MCF 10A (cell line): Measurements from ENCODE around the gene LPIN3. TPM values are rescaled to one million over a fixed set of nuclear protein-coding genes. Genes with fewer than 3 reads are reported as not detected.
A peak's percentile ranks its signal among the peaks of the same experiment; 100 is the strongest.

Experiments
- BruUV-seq: library from RNA; stranded (reverse); fragments of 400-500 nt; replicated peaks from 2 replicates; lab custom pipeline; 2021; lab: Mats Ljungman, UMichigan
- CTCF ChIA-PET: fragments of 300-600 bp; sonication (Branson Sonifier 250); formaldehyde crosslinking; extraction: SDS; loops from one replicate; lab custom pipeline; 2021; ENCODE audit warnings: antibody characterized with exemption, inconsistent platforms; lab: Yijun Ruan, JAX
- POLR2A ChIA-PET: fragments of 300-600, 350-650 bp; sonication (Branson Sonifier 250); formaldehyde crosslinking; extraction: SDS; loops from one replicate; lab custom pipeline; 2020; ENCODE audit warnings: antibody characterized with exemption, inconsistent platforms; lab: Yijun Ruan, JAX
- DNase-seq: peaks from one replicate; pipeline ENCODE4 v3.0.0-alpha.2; 2018; ENCODE audit not compliant: unreplicated experiment
- H3K27ac Mint-ChIP-seq: one replicate; pipeline ENCODE4 v1.8.0; 2022; ENCODE audit warnings: mild to moderate bottlenecking, low read depth, mixed read lengths; ENCODE audit not compliant: unreplicated experiment
- H3K27me3 Mint-ChIP-seq: one replicate; pipeline ENCODE4 v1.8.0; 2022; ENCODE audit warnings: mixed read lengths; ENCODE audit not compliant: insufficient read depth, unreplicated experiment
- H3K36me3 Mint-ChIP-seq: one replicate; pipeline ENCODE4 v1.8.0; 2022; ENCODE audit warnings: mild to moderate bottlenecking, moderate library complexity, mixed read lengths; ENCODE audit not compliant: insufficient read depth, unreplicated experiment
- H3K4me1 Mint-ChIP-seq: one replicate; pipeline ENCODE4 v1.8.0; 2022; ENCODE audit warnings: mixed read lengths; ENCODE audit not compliant: insufficient read depth, unreplicated experiment
- H3K4me3 Mint-ChIP-seq: one replicate; pipeline ENCODE4 v1.8.0; 2022; ENCODE audit warnings: mild to moderate bottlenecking, moderate library complexity, mixed read lengths; ENCODE audit not compliant: unreplicated experiment
- H3K9me3 Mint-ChIP-seq: one replicate; pipeline ENCODE4 v1.8.0; 2022; ENCODE audit warnings: mixed read lengths; ENCODE audit not compliant: unreplicated experiment
- CTCF ChIP-seq: fragments of 200-600 bp; IDR thresholded peaks from one replicate; pipeline ENCODE4 v1.8.0; 2022; ENCODE audit warnings: antibody characterized with exemption, mild to moderate bottlenecking; ENCODE audit not compliant: unreplicated experiment
- intact Hi-C: fragments of 100-400 bp; cut with micrococcal nuclease; formaldehyde crosslinking; loops from 2 replicates; pipeline ENCODE4 v1.14.1; 2022
- total RNA-seq: library from RNA; stranded (reverse); gene quantifications from 2 replicates; pipeline ENCODE4 v1.2.3, GENCODE V29; 2022

LPIN3 gene
- total RNA-seq, 1 experiment from 2014 or later = 16.5 TPM

GRCh38 chr20:41300383-41300782 lies 40.2 kb upstream of the LPIN3 start:
- ChIA-PET CTCF (interaction anchor here (0.6 to 0.9 kb wide), 3 partner anchors 40 to 638 kb away, joined by 3 to 4 read pairs (median 3); partner anchors contain the start of gene LPIN3), POLR2A (no interaction called here)
- H3K4me3 Mint-ChIP-seq = no peak overlapping the region
- no TSS peak for BruUV-seq
- peaks cover 3% of the 10 kb centered on the region for H3K4me1 Mint-ChIP-seq
- no peaks in the 10 kb centered on the region for H3K36me3 Mint-ChIP-seq
- H3K27me3 Mint-ChIP-seq = no peaks in the 10 kb centered on the region
- H3K9me3 Mint-ChIP-seq = no peaks in the 10 kb centered on the region
- no peak overlapping the region for H3K27ac Mint-ChIP-seq
- intact Hi-C loops = no loop called here
- TF ChIP-seq CTCF = no peak
- no peak for DNase-seq

GRCh38 chr20:41300886-41301285 lies 39.7 kb upstream of the LPIN3 start:
- DNase-seq = no peak
- Mint-ChIP-seq H3K9me3 (no peaks in the 10 kb centered on the region), H3K27me3 (no peaks in the 10 kb centered on the region), H3K4me1 (peaks cover 3% of the 10 kb centered on the region), H3K4me3 (no peak overlapping the region), H3K27ac (no peak overlapping the region), H3K36me3 (no peaks in the 10 kb centered on the region)
- BruUV-seq = no TSS peak
- no peak for TF ChIP-seq CTCF
- intact Hi-C loops = no loop called here
- POLR2A ChIA-PET = no interaction called here
- CTCF ChIA-PET = interaction anchor here (0.7 to 1.0 kb wide), 3 partner anchors 128 to 638 kb away, joined by 3 to 6 read pairs (median 4); no protein-coding TSS in a partner anchor

GRCh38 chr20:41304002-41304401 lies 36.6 kb upstream of the LPIN3 start:
- Mint-ChIP-seq H3K9me3 (no peaks in the 10 kb centered on the region), H3K27ac (no peak overlapping the region), H3K36me3 (no peaks in the 10 kb centered on the region), H3K4me1 (peaks cover 6% of the 10 kb centered on the region), H3K27me3 (no peaks in the 10 kb centered on the region), H3K4me3 (no peak overlapping the region)
- TF ChIP-seq CTCF = no peak
- no peak for DNase-seq
- CTCF ChIA-PET = interaction anchor here (0.5 to 0.9 kb wide), 2 partner anchors 24 to 1931 kb away, joined by 4 to 6 read pairs; no protein-coding TSS in a partner anchor
- no TSS peak for BruUV-seq
- POLR2A ChIA-PET = no interaction called here
- intact Hi-C loops = no loop called here

- intact Hi-C loops = no loop called here
Measured at GRCh38 chr20:41304424-41305079, 36.1 kb upstream of the LPIN3 start.

More at GRCh38 chr20:41304424-41305079, 36.1 kb upstream of the LPIN3 start:
- no peaks in the 10 kb centered on the region for H3K36me3 Mint-ChIP-seq
- CTCF ChIA-PET = interaction anchor here (0.9 kb wide), 1 partner anchor 24 kb away, joined by 4 read pairs; no protein-coding TSS in a partner anchor
- no peak overlapping the region for H3K4me3 Mint-ChIP-seq
- BruUV-seq = no TSS peak
- H3K27ac Mint-ChIP-seq = no peak overlapping the region
- peaks cover 8% of the 10 kb centered on the region for H3K4me1 Mint-ChIP-seq
- H3K9me3 Mint-ChIP-seq = no peaks in the 10 kb centered on the region
- peak; percentile 56 for DNase-seq
- H3K27me3 Mint-ChIP-seq = no peaks in the 10 kb centered on the region
- POLR2A ChIA-PET = no interaction called here
- TF ChIP-seq CTCF = no peak
